Activated naive CD8-positive, alpha-beta T cell treated with anti-CD3 and anti-CD28 coated beads, Interleukin-2, amount 50 U/mL, for 24 hours (primary cell): Measurements from ENCODE around the gene SIGLECL1.

Source experiments
- ATAC-seq: fragments of 150-1000 bp; cut with Tn5 transposase; one replicate; pipeline ENCODE4 v1.10.0; 2021
- DNase-seq: peaks from one replicate; pipeline ENCODE4 v3.0.0; 2021
- H3K27ac Mint-ChIP-seq: one replicate; pipeline ENCODE4 v1.8.0; 2021; ENCODE audit warnings: mild to moderate bottlenecking, mixed read lengths
- H3K27me3 Mint-ChIP-seq: one replicate; pipeline ENCODE4 v1.8.0; 2021; ENCODE audit warnings: mixed read lengths
- H3K36me3 Mint-ChIP-seq: one replicate; pipeline ENCODE4 v1.8.0; 2021; ENCODE audit warnings: low read depth, mixed read lengths
- H3K4me1 Mint-ChIP-seq: one replicate; pipeline ENCODE4 v1.8.0; 2021; ENCODE audit warnings: mixed read lengths
- H3K4me3 Mint-ChIP-seq: one replicate; pipeline ENCODE4 v1.8.0; 2021; ENCODE audit warnings: mild to moderate bottlenecking, moderate library complexity, mixed read lengths
- H3K9me3 Mint-ChIP-seq: one replicate; pipeline ENCODE4 v1.8.0; 2021; ENCODE audit warnings: mixed read lengths

Gene SIGLECL1

GRCh38 chr19:51227966-51228365 is 22.9 kb upstream of the SIGLECL1 start:
- Mint-ChIP-seq H3K9me3 (no peaks in the 10 kb centered on the region), H3K27me3 (peaks cover 55% of the 10 kb centered on the region), H3K36me3 (no peaks in the 10 kb centered on the region), H3K4me1 (no peaks in the 10 kb centered on the region), H3K4me3 (no peak overlapping the region), H3K27ac (no peak overlapping the region)
- DNase-seq (no peak), ATAC-seq (no peak)

DNA sequence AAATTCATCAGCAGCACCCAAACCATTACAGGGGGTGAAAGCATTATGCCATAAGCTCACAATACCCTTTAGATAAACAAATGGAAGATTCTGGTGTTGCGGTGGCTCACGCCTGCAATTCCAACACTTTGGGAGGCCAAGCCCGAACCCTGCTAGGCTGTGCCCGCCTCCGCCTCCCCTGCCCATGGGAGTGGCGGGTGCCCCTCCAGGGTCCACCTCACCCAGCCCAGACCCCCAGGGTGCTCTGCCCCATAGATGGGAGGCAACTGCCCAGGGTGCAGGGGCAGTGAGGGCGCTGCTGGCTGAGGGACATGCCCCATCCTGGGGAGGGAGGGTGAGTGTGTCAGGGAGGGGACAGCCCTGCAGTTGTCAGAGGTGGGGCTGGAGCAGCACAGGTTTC is 10.0 kb upstream of the SIGLECL1 start:
- no peaks in the 10 kb centered on the region for H3K4me1 Mint-ChIP-seq
- no peak overlapping the region for H3K4me3 Mint-ChIP-seq
- no peaks in the 10 kb centered on the region for H3K9me3 Mint-ChIP-seq
- no peak overlapping the region for H3K27ac Mint-ChIP-seq
- H3K36me3 Mint-ChIP-seq, result no peaks in the 10 kb centered on the region
- H3K27me3 Mint-ChIP-seq, result peaks cover 10% of the 10 kb centered on the region
- DNase-seq (no peak), ATAC-seq (no peak)

DNA sequence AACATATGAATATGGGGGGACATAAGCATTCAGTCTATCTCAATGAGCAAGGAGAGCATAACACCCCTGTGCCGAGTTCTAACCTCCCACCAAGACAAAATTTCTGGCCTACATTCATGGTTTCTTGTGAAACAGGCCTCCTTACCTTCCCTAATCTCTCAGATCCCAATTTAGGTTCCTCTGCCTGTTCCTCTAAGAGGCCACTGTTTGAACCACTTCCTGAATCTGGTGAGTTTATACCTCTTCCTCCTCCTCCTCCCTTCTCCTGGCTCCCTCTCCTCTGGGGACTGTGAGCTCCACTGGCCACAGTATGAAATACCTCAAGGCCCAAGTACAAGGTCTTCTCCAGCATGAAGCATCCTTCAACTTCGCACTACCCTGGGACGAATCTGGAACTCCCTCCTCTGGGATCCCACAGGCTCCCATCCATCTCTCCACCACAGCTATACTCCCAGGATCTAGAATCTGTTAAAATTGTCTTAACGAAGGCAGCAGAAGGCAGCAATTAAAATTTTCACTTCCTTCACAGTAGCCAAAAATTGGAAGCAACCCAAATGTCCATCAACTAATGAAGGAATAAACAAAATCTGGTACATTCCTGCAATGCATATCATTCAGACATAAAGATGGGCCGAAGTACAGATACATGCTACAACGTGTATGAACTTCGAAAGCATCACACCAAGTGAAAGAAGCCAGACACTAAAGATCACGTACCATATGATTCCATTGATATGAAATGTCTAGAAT is 7.8 kb upstream of the SIGLECL1 start:
- H3K27ac Mint-ChIP-seq, result no peak overlapping the region
- no peaks in the 10 kb centered on the region for H3K36me3 Mint-ChIP-seq
- DNase-seq, result no peak
- H3K4me3 Mint-ChIP-seq, result no peak overlapping the region
- H3K27me3 Mint-ChIP-seq, result peaks cover 14% of the 10 kb centered on the region
- ATAC-seq, result no peak
- no peaks in the 10 kb centered on the region for H3K9me3 Mint-ChIP-seq
- peaks cover 2% of the 10 kb centered on the region for H3K4me1 Mint-ChIP-seq

- no peak for ATAC-seq
- H3K4me1 Mint-ChIP-seq, result peaks cover 2% of the 10 kb centered on the region
- no peak for DNase-seq
- no peaks in the 10 kb centered on the region for H3K36me3 Mint-ChIP-seq
- H3K9me3 Mint-ChIP-seq, result no peaks in the 10 kb centered on the region
- H3K4me3 Mint-ChIP-seq, result no peak overlapping the region
- peaks cover 13% of the 10 kb centered on the region for H3K27me3 Mint-ChIP-seq
- H3K27ac Mint-ChIP-seq, result no peak overlapping the region
These were observed 4.7 kb upstream of the SIGLECL1 start for GRCh38 chr19:51246164-51246552.

- H3K4me3 Mint-ChIP-seq, result no peak overlapping the region
- ATAC-seq (no peak), DNase-seq (no peak)
- H3K27me3 Mint-ChIP-seq, result peaks cover 8% of the 10 kb centered on the region
- H3K27ac Mint-ChIP-seq, result no peak overlapping the region
- peaks cover 2% of the 10 kb centered on the region for H3K4me1 Mint-ChIP-seq
- H3K36me3 Mint-ChIP-seq, result no peaks in the 10 kb centered on the region
- no peaks in the 10 kb centered on the region for H3K9me3 Mint-ChIP-seq
These were observed 2.8 kb upstream of the SIGLECL1 start for GRCh38 chr19:51247972-51248590.

DNA sequence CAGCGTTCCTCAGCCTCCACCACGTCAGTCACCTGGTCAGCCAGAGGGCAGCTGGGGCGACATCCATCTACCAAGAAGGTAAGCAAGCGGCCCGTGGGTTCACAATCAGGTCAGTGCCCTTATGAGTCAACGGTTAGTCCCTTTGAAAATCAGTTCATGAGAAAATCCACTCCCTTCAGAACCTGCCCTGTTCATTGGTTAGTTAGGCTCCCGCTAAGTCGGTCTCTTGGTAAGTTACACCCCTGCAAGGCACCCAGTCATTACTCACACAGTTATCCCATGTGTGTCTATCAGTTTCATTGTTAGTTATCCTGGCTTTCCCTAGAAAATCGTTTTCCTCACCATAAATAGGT is 564 bp downstream of the SIGLECL1 start:
- no peaks in the 10 kb centered on the region for H3K9me3 Mint-ChIP-seq
- no peaks in the 10 kb centered on the region for H3K36me3 Mint-ChIP-seq
- H3K27me3 Mint-ChIP-seq, result peaks cover 13% of the 10 kb centered on the region
- no peak for ATAC-seq
- H3K4me3 Mint-ChIP-seq, result no peak overlapping the region
- DNase-seq, result no peak
- no peak overlapping the region for H3K27ac Mint-ChIP-seq
- H3K4me1 Mint-ChIP-seq, result peaks cover 2% of the 10 kb centered on the region

DNA sequence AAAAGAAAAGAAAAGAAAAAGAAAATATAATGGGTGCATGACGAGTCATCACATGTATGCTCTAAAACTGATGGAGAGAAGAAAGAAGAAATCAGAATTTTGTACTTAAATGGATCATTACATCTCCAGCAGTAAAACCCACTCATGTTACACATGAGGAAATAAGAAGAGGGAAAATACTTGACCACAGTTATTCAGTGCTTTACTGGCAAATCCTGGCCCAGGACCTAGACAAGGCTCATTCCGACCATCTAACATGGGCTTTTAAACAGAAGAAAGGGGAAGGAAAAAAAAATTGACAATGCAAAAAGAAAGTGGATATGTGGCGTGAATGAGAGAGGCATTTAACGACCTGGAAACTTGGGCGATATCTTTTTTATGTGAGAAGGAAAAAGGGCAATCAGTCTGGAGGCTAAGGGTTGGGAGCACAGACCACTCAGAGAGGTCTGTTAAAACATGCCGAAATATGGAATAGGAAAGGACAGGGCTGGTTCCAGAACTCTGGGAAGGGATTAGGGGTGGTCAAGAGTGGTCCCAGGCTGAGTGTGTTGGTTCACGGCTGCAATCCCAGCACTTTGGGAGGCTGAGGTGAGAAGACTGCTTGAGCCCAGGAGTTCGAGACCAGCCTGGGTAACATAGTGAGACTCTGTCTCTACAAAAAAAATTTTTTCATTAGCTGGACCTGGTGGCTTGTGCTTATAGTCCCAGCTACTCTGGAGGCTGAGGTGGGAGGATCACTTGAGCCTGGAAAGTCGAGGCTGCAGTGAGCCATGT is 1.6 kb downstream of the SIGLECL1 start:
- Mint-ChIP-seq H3K9me3 (no peaks in the 10 kb centered on the region), H3K27me3 (peaks cover 13% of the 10 kb centered on the region), H3K36me3 (no peaks in the 10 kb centered on the region), H3K27ac (no peak overlapping the region), H3K4me1 (no peaks in the 10 kb centered on the region), H3K4me3 (no peak overlapping the region)
- ATAC-seq (no peak), DNase-seq (no peak)

DNA sequence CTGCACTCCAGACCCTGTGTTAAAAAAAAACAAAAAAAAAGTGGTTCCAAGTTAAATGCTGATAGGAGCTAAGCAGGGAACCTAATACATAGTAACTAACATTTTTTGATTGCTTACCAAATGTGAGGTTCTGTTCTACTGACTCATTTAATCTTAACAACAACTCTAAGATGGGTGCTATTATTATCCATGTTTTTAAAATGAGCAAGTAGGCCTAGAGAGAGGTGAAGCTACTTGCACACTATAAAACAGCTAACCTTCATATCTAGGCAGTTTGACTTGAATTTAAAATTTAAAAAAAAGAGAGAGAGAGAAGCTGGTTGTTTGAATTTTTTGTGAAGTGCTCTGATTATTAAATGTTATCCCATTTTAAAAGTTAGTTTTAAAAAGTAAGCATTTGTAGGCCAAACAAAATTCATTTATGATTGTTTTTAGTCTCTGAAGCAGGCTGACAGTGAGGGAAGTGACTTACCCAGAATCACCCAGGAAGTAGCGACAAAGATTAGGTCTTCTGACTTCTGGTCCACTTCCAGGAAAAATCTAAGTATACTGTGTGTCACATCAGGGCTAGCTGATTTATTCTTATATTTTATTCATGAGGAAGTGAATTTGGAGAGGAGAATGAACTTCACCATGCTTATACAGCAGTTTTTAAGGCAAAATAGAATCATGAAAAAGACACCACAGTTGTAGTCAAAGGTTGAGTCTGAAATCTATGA is 2.4 kb downstream of the SIGLECL1 start:
- no peaks in the 10 kb centered on the region for H3K4me1 Mint-ChIP-seq
- no peak for DNase-seq
- H3K4me3 Mint-ChIP-seq, result no peak overlapping the region
- H3K27ac Mint-ChIP-seq, result no peak overlapping the region
- ATAC-seq, result no peak
- no peaks in the 10 kb centered on the region for H3K9me3 Mint-ChIP-seq
- H3K36me3 Mint-ChIP-seq, result no peaks in the 10 kb centered on the region
- peaks cover 15% of the 10 kb centered on the region for H3K27me3 Mint-ChIP-seq

- Mint-ChIP-seq H3K9me3 (no peaks in the 10 kb centered on the region), H3K36me3 (no peaks in the 10 kb centered on the region), H3K27me3 (peaks cover 13% of the 10 kb centered on the region), H3K27ac (no peak overlapping the region), H3K4me1 (peaks cover 2% of the 10 kb centered on the region), H3K4me3 (no peak overlapping the region)
- no peak for ATAC-seq
- DNase-seq, result no peak
These were observed 5.3 kb downstream of the SIGLECL1 start for GRCh38 chr19:51256155-51256625.

DNA sequence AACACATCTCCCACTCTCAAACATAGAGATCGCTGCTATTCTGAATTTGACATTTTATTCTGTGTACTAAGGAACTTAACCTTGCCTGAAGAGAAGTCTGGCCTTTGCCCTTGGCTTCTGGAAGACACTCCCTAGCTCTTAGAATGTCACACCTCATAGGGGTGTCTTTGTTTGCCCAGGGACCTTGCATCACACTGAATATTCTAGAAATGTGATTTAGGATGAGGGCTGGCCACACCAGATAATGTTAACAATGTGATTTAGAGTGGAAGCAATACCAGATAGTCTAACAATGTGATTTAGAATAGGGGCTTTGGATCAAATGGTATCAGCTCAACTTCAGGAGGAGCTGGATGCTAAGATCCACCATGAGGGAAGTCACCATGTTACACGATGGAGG is 6.6 kb downstream of the SIGLECL1 start:
- Mint-ChIP-seq H3K4me1 (peaks cover 2% of the 10 kb centered on the region), H3K27ac (no peak overlapping the region), H3K4me3 (no peak overlapping the region), H3K9me3 (no peaks in the 10 kb centered on the region), H3K36me3 (no peaks in the 10 kb centered on the region), H3K27me3 (peaks cover 15% of the 10 kb centered on the region)
- no peak for DNase-seq
- no peak for ATAC-seq

DNA sequence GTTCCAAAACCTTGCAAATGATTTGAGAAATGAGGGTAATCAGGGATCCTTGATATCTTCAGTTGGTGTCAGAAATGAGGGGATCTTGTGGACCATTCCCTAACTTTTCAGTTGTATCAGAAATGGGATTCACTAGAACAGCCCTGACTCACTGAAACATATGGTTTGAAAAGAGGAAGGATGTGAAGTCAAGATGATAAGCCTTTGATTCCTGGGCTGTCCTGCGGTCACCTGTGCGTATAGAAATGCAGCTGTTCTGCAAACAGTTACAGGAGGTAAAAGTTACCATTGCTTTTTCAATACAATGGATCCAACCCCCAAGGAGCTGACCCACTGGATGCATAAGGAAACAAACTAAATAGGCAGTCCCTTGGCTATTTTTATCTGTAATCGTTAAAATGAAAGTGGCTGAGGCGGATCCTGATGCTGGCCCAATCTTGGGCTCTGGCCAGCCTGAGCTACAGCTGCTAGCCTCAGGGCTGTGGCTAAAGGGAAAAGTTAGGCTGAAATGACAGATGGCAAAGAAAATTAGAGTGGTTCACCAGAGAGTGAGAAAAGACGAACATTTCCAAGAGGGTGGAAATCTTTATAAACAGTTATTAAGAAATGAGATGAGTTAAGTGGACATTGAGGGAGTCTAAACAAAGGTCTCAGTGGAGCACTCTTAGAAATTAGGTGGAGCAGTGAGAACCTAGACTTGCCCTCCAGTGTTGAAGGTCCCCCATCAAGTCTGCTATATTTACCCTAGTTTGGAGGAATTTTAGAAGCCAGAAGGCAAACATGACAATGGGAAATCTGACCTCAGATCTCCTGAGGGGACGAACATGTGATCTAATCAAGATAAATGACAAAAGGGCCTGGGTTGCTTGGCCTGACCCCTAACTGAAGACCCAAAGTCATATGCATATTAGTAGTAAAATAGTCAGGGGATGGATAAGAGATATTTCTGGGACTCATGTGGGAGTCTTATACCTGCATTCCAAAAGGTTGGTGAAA is 7.6 kb downstream of the SIGLECL1 start:
- no peaks in the 10 kb centered on the region for H3K36me3 Mint-ChIP-seq
- peaks cover 2% of the 10 kb centered on the region for H3K4me1 Mint-ChIP-seq
- H3K27me3 Mint-ChIP-seq, result peaks cover 18% of the 10 kb centered on the region
- no peaks in the 10 kb centered on the region for H3K9me3 Mint-ChIP-seq
- no peak for DNase-seq
- no peak for ATAC-seq
- H3K4me3 Mint-ChIP-seq, result no peak overlapping the region
- H3K27ac Mint-ChIP-seq, result no peak overlapping the region

DNA sequence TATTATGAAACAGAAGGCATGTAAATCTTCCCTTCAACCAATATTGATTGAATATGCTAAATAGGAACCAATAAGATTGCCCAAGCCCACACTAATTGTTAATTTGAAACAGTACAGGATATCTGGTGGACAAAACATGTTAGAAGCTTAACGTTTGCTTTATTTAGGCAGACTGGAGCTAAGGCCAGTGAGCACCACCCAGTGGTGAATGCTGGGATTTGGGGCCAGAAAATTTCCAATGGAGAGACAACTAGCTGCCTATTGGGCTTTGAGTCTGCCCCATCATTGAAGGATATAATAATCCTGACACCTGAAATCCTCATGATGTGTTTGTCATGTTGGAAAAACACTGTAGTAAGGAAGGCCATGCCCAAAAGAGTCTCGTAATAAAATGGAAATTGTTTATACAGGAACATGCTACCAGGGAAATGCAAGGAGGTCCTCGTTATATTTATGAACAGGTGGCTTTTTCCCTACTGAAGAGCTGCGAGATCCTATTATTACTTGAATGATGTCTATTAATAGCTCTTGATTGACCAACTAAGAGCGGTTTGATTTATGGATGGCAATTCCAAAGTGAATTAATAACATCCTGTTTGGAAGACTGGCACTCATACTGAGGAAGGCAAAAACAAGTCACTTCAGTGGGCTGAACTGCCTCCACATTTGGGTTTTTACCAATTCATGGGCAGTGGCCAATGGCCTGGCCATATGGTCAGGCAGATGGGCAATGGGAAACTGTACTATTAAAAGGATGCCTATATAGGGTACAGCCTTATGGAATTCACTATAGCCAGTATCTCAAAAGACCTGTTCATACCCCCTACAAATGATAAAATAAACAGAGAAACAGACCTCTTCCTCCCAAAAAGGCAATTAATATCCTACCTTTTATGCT is 8.7 kb downstream of the SIGLECL1 start:
- peaks cover 18% of the 10 kb centered on the region for H3K27me3 Mint-ChIP-seq
- H3K27ac Mint-ChIP-seq, result no peak overlapping the region
- ATAC-seq, result no peak
- H3K9me3 Mint-ChIP-seq, result no peaks in the 10 kb centered on the region
- peaks cover 2% of the 10 kb centered on the region for H3K4me1 Mint-ChIP-seq
- H3K36me3 Mint-ChIP-seq, result no peaks in the 10 kb centered on the region
- H3K4me3 Mint-ChIP-seq, result no peak overlapping the region
- DNase-seq, result peak; percentile 34

- Mint-ChIP-seq H3K27ac (no peak overlapping the region), H3K4me3 (no peak overlapping the region), H3K9me3 (no peaks in the 10 kb centered on the region), H3K27me3 (peaks cover 8% of the 10 kb centered on the region), H3K4me1 (no peaks in the 10 kb centered on the region), H3K36me3 (no peaks in the 10 kb centered on the region)
- ATAC-seq (no peak), DNase-seq (no peak)
These were observed 12.9 kb downstream of the SIGLECL1 start for GRCh38 chr19:51263808-51264207.
